ENCODE data around the gene HELB.

HELB gene

GRCh38 chr12:66340131-66340530 is 37.8 kb downstream of the HELB start:
- Histone ChIP-seq H3K4me1 (ENCODE audit: control insufficient read depth in 1 of 2, insufficient read depth in 1 of 2, low read depth in 1 of 2, low read length in 1 of 2) (no peaks in the 10 kb centered on the region), H3K27me3 (no peaks in the 10 kb centered on the region), H3K27ac (no peak overlapping the region), H3K4me3 (ENCODE audit: low read depth in 1 of 2, low read length in 1 of 2) (no peak overlapping the region), H3K9me3 (no peaks in the 10 kb centered on the region), H3K36me3 (peaks cover 13% of the 10 kb centered on the region)
- no peak for TF ChIP-seq CTCF (IDR thresholded peaks at IDR 0.05)

- no peak overlapping the region for H3K27ac ChIP-seq
- H3K4me3 ChIP-seq (ENCODE audit: low read depth in 1 of 2, low read length in 1 of 2): no peak overlapping the region
- no peaks in the 10 kb centered on the region for H3K4me1 ChIP-seq (ENCODE audit: control insufficient read depth in 1 of 2, insufficient read depth in 1 of 2, low read depth in 1 of 2, low read length in 1 of 2)
- H3K36me3 ChIP-seq: peaks cover 13% of the 10 kb centered on the region
- TF ChIP-seq CTCF (IDR thresholded peaks at IDR 0.05): no peak
- no peaks in the 10 kb centered on the region for H3K9me3 ChIP-seq
- H3K27me3 ChIP-seq: no peaks in the 10 kb centered on the region
These were observed 38.8 kb downstream of the HELB start for GRCh38 chr12:66341126-66341525.

- H3K36me3 ChIP-seq: no peaks in the 10 kb centered on the region
- H3K27ac ChIP-seq: no peak overlapping the region
- no peak overlapping the region for H3K4me3 ChIP-seq (ENCODE audit: low read depth in 1 of 2, low read length in 1 of 2)
- H3K4me1 ChIP-seq (ENCODE audit: control insufficient read depth in 1 of 2, insufficient read depth in 1 of 2, low read depth in 1 of 2, low read length in 1 of 2): no peaks in the 10 kb centered on the region
- H3K27me3 ChIP-seq: no peaks in the 10 kb centered on the region
- H3K9me3 ChIP-seq: no peaks in the 10 kb centered on the region
- no peak for TF ChIP-seq CTCF (IDR thresholded peaks at IDR 0.05)
These were observed 42.9 kb downstream of the HELB start for GRCh38 chr12:66345212-66345611.

GRCh38 chr12:66345956-66346355 is 43.7 kb downstream of the HELB start:
- no peak for TF ChIP-seq CTCF (IDR thresholded peaks at IDR 0.05)
- no peak overlapping the region for H3K4me3 ChIP-seq (ENCODE audit: low read depth in 1 of 2, low read length in 1 of 2)
- no peaks in the 10 kb centered on the region for H3K36me3 ChIP-seq
- no peaks in the 10 kb centered on the region for H3K4me1 ChIP-seq (ENCODE audit: control insufficient read depth in 1 of 2, insufficient read depth in 1 of 2, low read depth in 1 of 2, low read length in 1 of 2)
- H3K9me3 ChIP-seq: no peaks in the 10 kb centered on the region
- H3K27me3 ChIP-seq: no peaks in the 10 kb centered on the region
- no peak overlapping the region for H3K27ac ChIP-seq

- TF ChIP-seq CTCF (IDR thresholded peaks at IDR 0.05): no peak
- H3K27me3 ChIP-seq: no peaks in the 10 kb centered on the region
- H3K4me3 ChIP-seq (ENCODE audit: low read depth in 1 of 2, low read length in 1 of 2): no peak overlapping the region
- H3K4me1 ChIP-seq (ENCODE audit: control insufficient read depth in 1 of 2, insufficient read depth in 1 of 2, low read depth in 1 of 2, low read length in 1 of 2): no peaks in the 10 kb centered on the region
- no peaks in the 10 kb centered on the region for H3K36me3 ChIP-seq
- H3K27ac ChIP-seq: no peak overlapping the region
- no peaks in the 10 kb centered on the region for H3K9me3 ChIP-seq
These were observed 49.0 kb downstream of the HELB start for GRCh38 chr12:66351301-66351700.

GRCh38 chr12:66352197-66352596 is 49.9 kb downstream of the HELB start:
- Histone ChIP-seq H3K9me3 (no peaks in the 10 kb centered on the region), H3K4me3 (ENCODE audit: low read depth in 1 of 2, low read length in 1 of 2) (no peak overlapping the region), H3K4me1 (ENCODE audit: control insufficient read depth in 1 of 2, insufficient read depth in 1 of 2, low read depth in 1 of 2, low read length in 1 of 2) (no peaks in the 10 kb centered on the region), H3K27ac (no peak overlapping the region), H3K36me3 (no peaks in the 10 kb centered on the region), H3K27me3 (no peaks in the 10 kb centered on the region)
- TF ChIP-seq CTCF (IDR thresholded peaks at IDR 0.05): no peak

All from neutrophil (primary cell).